HG03571 (cell line): Measurements from ENCODE around the gene TBC1D5.

Source experiments
- ATAC-seq: cut with Tn5 transposase; IDR thresholded peaks from one replicate; pipeline ENCODE4 v1.9.1; 2021; ENCODE audit not compliant: unreplicated experiment

Gene TBC1D5

GRCh38 chr3:17243621-17244020 lies 498.8 kb downstream of the TBC1D5 start:
- ATAC-seq, result no peak

DNA sequence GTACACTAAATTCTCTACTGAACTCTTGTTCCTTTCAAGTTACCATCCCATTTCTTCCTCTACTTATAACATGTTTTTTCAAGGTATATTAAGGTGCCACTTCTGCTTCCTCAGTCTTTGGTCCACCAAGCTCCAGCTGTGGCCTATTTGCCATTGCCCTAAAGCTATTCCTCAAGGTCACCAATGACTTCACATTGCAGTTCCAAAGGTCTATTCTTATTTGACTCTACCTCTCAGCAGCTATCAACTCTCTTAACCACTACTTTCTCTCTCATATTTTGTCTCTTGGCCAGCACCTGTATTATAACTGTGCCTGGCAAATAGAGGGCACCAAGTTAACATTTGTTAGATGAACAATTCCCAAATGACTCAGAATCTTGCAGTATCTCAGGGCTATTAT lies 503.0 kb downstream of the TBC1D5 start:
- no peak for ATAC-seq

DNA sequence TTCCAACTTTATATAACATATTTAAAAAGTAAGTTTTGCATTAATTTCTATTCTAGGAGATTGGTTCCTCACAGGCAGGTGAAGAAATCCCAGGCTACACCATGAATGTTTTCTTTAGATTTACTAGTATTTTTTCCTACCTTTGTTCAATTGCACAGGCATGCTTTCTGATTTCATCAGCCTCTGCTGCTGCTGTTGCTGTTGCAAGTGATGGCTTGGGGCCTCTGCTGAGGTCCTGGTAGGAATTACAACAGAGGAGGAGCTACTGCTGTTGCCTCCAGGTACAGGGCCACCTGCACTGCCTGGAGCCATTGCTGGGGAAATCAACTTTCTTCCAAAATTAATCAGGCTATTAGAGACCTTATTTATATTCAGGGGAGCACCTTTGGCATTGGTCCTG lies 504.4 kb downstream of the TBC1D5 start:
- no peak for ATAC-seq

- no peak for ATAC-seq
These were observed 507.1 kb downstream of the TBC1D5 start for GRCh38 chr3:17235310-17235709.

DNA sequence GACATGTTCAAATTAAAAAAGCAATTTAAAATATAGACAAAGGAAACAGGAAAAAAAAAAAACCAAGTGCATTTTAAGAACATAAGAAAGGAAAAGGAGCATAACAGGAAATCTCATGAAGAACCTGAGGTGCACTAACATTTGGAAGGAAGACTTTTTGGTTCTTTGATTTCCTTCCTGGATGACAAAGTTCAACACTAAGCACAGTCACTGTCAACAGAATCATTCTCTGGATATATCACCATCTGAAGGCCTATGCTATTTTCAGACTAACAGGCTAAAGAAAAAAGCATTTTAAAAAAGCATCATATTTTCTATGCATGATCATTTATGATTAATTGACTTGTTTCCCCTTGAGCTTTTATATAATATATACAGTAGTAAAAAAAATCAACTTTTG lies 508.0 kb downstream of the TBC1D5 start:
- no peak for ATAC-seq

DNA sequence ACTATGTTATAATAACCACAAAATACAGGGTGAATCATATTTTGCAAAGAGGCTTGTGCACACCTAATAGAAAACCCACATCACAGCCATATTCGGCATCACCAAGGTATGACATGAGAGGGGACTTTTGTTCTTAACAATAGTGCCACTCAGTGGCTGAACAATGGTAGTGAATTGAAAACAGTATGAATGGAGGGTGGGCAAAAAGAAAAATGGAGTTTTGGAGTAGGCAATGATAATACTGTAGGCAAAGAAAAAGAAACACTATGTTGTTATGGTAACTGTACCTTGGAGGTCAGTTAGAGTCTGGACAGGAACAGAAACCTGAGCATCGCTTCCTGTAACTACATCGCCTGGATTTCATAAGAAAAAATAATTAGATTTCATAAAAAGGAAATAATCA lies 509.0 kb downstream of the TBC1D5 start:
- ATAC-seq, result peak; percentile 80

DNA sequence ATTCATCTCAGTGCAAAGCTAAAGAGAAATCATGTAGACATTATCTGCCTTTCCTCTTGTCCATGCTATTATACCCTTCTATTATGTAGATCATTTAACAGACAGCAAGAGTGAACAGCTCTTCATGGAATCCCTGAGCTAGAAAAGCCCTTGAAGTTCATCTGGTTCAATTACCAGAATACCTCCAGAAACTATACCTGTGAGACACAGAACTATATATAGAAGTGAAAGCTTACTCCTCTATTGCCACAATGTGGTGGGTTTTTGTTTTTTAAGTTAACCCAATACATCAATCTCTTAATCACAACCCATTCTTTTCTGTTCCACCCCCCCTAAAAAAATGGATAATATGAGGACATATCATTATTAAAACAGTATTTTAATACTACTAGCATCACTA lies 510.0 kb downstream of the TBC1D5 start:
- ATAC-seq, result no peak

DNA sequence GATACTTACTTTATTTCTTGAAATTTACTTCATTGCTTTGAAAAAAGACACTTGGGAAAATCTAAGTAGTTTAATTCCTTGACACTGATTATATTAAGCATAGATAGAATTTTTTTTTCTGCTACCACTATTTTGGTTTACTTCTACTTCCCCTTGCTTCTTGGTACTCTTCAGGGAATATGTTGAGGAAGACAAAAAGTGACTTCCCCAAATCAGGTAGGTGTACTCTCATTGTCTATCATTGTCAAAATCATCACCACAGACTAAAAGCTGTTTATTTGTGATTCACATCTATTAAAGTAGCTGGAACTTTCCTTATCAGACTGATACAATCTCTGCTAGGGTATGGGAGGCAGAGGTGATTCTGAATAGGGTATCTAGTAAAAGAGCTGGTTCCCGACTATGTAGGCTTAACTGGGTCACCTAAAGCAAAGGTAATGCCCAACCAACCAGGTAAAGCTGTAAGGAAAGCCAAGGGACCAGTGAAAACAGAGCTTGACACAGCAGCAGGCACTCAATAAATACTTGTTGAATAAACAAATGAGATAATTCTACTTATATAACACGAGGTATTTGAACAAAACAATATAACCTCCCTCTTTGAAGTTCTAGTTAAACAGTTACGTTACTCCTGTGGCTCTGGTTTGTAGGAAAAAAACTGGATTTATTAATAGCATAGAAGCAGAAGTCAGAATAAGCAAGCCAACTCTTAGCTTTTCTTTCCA lies 510.7 kb downstream of the TBC1D5 start:
- no peak for ATAC-seq

- ATAC-seq, result no peak
These were observed 515.0 kb downstream of the TBC1D5 start for GRCh38 chr3:17227472-17227871.

- ATAC-seq, result no peak
These were observed 520.9 kb downstream of the TBC1D5 start for GRCh38 chr3:17221529-17221928.

DNA sequence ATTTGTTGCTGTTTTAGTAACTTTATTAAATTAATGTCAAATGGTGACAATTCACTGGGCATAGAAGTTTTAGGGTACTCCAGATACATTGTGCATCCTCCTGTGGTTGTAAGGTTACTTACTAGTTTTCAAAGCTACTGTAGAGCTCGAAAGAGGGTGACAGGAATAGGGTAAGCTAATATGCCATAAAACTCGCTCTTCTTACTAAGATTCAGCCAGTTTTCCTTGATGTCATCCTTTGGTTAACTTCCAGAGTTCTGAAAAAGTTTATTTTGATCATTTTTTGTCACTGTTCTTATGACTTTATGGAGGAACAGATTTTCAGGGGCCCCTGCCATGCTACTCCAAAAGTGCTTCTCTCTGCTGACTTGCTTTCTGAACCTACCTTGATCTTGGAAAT lies 522.8 kb downstream of the TBC1D5 start:
- ATAC-seq, result no peak

GRCh38 chr3:17218587-17218986 lies 523.8 kb downstream of the TBC1D5 start:
- no peak for ATAC-seq

DNA sequence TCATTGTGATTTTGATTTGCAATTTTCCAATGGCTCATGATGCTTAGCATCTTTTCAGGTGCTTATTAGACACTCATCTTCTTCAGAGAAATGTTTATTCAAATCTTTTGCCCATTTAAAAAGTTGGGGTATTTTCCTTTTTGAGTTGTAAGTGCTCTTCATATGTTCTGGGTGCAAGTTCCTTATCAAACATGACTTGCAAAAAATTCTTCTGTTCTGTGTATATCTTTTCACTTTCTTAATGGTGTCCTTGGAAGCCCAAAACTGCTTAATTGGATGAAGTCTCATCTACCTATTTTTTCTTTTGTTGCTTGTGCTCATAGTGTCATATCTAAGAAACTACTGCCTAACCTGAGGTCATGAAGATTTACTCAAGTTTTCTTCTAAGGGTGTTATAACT lies 524.8 kb downstream of the TBC1D5 start:
- no peak for ATAC-seq

DNA sequence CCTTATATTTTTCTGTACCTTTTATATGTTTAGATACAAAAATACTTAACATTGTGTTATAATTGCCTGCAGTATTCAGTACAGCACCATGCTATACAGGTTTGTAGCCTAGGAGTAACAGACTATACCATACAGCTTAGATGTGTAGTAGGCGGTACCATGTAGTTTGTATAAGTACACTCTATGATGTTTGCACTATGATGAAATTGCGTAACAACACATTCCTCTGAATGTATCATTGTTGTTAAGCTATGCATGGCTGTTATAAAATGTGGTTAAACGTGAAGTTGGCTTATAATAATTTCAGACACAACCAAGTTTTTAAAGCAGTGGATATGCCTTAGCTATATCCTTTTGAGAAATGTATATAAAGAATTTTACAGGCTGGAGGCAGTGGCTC lies 529.3 kb downstream of the TBC1D5 start:
- ATAC-seq, result no peak

- no peak for ATAC-seq
These were observed 534.5 kb downstream of the TBC1D5 start for GRCh38 chr3:17207979-17208378.

DNA sequence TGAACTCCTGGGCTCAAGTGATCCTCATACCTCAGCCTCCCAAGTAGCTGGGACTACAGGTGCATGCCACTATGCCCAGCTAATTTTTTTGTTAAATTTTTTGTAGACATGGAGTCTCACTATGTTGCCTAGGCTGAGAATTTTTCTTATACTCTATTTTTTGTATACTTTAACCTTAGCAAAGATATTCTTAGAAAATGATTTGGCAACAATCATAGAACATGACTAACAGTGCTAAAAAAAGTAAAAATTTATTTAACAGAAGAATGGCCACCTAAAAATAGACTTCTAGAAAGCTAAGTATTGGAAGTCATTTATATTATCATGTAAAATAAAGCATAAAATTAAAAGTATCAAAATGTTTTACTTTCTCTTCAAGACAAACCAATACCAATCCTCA lies 535.4 kb downstream of the TBC1D5 start:
- no peak for ATAC-seq

- ATAC-seq, result no peak
These were observed 538.3 kb downstream of the TBC1D5 start for GRCh38 chr3:17204049-17204650.

- no peak for ATAC-seq
These were observed 540.9 kb downstream of the TBC1D5 start for GRCh38 chr3:17201538-17201937.

- ATAC-seq, result peak; percentile 90
These were observed 546.4 kb downstream of the TBC1D5 start for GRCh38 chr3:17195856-17196604.

DNA sequence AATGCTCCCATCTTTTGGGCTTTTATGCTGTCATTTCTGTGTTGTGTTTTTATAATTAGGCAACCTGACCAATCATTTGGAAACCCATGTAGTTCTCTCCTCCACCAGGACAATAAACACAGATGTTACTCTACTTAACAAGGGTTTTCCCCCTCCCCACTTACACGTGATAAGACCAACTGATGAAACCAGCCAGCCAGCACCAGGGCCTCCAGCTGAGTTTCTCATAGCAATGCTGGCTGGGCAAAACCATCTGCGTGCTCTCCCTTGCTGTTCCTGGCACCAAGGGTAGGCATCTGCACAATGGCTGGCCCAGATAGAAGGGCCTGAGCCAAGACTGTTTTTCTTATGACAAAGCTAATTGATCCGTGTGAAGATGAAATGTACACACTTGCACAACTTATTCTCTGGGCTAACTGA lies 547.2 kb downstream of the TBC1D5 start:
- ATAC-seq, result peak; percentile 76

DNA sequence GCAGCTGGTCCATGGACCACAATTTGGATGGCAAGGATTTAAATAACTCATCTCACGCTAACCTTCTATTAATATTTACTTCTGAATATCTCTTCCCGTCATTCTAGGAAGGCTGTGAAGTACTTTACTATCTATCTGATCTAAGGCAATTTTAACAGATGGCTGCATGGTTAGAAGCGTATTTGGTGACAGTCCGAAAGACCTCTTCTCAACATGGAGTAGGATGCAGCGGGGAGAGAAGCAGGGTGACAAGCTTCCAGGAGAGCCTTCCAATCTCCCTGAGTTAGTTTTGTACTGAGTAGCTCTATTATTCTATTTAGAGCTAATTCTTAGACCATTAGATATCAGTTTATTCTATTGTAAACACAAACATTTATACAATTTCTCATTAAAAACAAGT lies 548.3 kb downstream of the TBC1D5 start:
- no peak for ATAC-seq

GRCh38 chr3:17192995-17193394 lies 549.4 kb downstream of the TBC1D5 start:
- ATAC-seq, result no peak
